GDM1 (cell line): Measurements from ENCODE around the gene PNLDC1.

ENCODE experiments used
- DNase-seq: peaks from one replicate; lab custom pipeline; 2025; lab: John Stamatoyannopoulos, UW

Gene PNLDC1

GRCh38 chr6:159852877-159853276 lies 52.8 kb downstream of the PNLDC1 start:
- DNase-seq = peak; percentile 13

DNA sequence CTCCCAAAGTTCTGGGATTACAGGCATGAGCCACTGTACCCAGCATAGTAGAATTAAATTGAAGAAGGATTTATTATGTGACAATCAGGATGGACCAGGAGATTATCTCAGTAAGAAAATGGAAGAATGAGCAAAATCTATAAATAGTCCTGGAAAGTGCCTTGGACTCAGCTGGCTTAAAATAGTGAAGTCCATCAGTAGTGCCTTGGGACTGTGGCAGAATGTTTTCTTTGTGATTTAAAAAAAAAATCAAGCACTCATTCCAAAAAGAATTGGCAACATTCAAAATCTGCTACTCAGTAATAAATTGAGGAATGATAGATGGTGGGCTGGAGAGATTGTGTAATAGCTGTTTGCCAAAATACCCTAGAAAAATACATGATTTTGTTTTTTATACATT lies 53.7 kb downstream of the PNLDC1 start:
- no peak for DNase-seq

GRCh38 chr6:159854959-159855358 lies 54.9 kb downstream of the PNLDC1 start:
- no peak for DNase-seq

GRCh38 chr6:159858259-159858658 lies 58.2 kb downstream of the PNLDC1 start:
- no peak for DNase-seq

DNA sequence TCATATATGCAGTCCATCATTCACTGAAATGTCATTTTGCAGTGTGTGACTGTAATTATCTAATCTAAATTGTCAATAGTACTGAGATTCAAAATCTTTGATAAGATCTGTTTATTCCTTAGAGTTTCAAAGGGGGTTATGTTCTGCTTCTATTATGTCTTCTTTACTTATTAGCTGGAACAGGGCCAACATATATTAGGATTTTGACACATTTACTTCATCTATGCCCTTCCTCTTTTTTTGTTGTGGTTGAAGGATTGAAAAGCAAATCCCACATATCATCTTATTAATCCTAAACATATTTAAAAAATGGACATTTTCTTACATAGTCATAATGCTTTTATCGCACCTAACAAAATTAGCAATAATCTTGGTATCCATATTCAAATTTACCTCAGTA lies 60.4 kb downstream of the PNLDC1 start:
- DNase-seq = no peak

DNA sequence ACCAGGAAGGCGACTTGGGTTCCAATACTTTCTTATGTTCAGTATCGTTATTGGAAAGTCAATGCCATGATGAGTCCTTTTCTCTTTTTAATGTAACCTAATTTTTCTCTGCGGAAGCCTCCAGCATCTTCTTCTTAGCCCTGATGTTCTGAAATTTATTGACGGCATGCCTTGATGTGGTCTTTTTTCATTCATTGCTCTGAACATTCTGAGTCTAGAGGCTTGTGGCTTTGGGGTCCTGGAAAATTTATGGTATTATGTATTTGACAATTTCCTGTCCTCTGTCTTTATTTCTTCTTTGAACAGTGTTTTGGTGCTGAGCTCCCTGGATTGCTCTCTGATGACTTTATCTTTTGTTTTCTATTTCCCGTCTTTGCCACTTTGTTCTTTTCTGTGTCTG lies 62.0 kb downstream of the PNLDC1 start:
- DNase-seq = no peak

DNA sequence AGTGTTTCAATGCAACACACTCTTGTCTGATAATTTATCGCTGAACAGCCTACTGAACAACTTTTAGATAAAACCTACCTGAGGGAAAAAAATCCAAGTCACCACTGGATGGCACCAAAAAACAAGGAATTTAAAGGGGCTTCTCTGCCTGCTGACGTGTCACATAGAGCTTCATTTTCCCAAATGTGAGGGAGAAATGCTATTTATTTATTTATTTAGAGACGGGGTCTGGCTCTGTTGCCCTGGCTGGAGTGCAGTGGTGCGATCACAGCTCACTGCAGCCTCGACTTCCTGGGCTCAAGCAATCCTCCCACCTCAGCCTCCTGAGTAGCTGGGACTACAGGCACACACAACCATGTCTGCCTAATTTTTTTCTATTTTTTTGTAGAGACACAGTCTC lies 63.3 kb downstream of the PNLDC1 start:
- peak; percentile 24 for DNase-seq

DNA sequence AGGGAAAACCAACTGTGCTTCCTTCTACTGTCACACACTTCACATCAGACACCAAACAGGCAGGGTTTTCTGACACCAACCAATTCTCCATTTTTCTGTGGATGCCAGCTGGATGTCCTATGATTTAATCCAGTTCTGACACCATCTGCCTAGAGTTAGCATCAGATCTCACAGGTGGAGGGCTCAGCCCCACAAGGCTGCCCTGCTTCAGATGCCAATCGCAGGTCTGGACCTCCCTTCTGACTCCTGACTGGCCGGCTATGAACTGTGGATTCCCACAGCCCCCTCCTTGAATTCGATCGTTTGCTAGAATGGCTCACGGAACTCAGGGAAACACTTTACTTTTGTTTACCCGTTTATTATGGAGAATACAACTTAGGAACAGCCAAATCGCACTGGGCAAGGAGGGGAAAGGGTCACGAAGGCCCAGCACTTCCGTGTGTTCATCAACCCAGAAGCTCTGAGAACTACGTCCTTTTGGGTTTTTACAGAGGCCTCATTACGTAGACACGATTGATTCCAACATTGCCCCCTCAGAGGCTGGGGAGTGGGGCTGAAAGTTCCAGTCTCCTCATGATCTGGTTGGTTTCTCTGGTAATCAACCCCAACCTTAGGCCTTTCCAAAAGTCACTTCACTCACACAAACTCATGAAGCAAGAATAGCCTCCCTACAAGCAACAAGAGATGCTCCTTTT lies 65.3 kb downstream of the PNLDC1 start:
- DNase-seq = no peak

DNA sequence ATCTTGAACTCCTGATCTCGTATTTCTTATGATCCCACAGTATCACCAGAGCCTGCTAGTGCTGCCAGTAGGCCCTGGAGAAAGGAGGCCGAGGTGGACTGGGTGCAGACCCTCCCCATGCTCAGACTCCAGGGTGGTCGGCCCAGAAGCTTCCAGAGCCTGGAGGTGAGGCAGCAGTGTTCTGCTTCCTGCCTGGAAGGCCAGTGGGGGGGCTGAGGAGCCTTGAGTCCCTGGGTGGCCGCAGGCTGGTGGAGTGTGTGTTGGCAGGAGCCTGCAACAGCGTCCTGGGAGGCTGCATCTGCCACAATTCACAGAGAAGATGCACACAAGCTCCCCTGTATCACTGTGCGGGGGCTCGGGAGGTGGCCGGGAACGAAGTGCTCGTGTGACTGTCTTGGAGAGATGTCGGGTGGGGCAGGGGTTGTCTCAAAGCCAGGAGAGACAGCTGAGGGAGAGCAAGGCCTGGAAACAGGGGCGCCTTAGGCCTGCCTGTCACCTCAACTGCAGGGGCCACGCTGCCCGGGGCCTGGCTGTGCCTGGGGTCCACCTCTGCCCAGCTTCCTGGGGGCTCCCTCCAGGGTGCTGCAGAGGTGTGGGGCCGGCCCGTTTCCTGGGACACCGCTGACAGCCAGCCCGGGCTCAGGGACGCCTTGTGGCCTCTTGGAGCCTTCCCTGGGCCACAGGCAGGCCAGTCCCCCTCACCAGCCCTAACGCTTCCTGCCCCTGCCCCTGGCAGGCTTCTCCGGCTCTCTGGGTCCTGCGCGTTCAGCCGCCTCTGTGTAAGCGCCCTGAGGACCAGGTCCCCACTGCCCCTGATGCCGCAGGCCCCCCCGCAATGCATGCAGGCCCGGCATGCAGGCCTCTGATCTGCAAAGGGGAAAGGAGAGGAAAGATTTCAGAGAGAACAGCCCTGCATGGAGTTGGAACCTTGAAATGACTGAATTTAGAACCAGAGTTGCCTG lies 66.5 kb downstream of the PNLDC1 start:
- no peak for DNase-seq
